Thoracic aorta (tissue), 2 donors: ENCODE data around the gene F12. TPM values are rescaled to one million over a fixed set of nuclear protein-coding genes. Genes with fewer than 3 reads are reported as not detected.

Experiments used
- ATAC-seq: fragments of 150-250 bp; one replicate; pipeline ENCODE4 v1.8.0; 2017; ENCODE audit warnings: low read depth; ENCODE audit not compliant: insufficient number of reproducible peaks, low FRiP score
- DNase-seq: peaks from one replicate; pipeline ENCODE4 v3.0.0-alpha.2; 2020; ENCODE audit warnings: low spot score
- H3K27ac ChIP-seq, 2 donors: fragments of 200-600 bp; sonication (generic); 1 replicate in 1 of 2; 2 replicates in 1 of 2; pipeline ENCODE4 v1.5.1; 2016; ENCODE audit warnings: mild to moderate bottlenecking in 2 of 2, moderate library complexity in 2 of 2
- H3K27me3 ChIP-seq: fragments of 200-600 bp; sonication (generic); replicated peaks from 2 replicates; pipeline ENCODE4 v1.6.0; 2016; ENCODE audit warnings: mild to moderate bottlenecking; ENCODE audit not compliant: insufficient read depth
- H3K36me3 ChIP-seq: fragments of 200-600 bp; sonication (generic); one replicate; pipeline ENCODE4 v1.5.1; 2016
- H3K4me1 ChIP-seq, 2 donors: fragments of 200-600 bp; sonication (generic); 1 replicate in 1 of 2; 2 replicates in 1 of 2; pipeline versions ENCODE4 v1.5.1 to v1.6.0; 2016; ENCODE audit warnings: low read depth in 2 of 2, mild to moderate bottlenecking in 1 of 2; ENCODE audit not compliant: control insufficient read depth in 1 of 2
- H3K4me3 ChIP-seq: fragments of 200-600 bp; sonication (generic); 2 replicates; pipeline ENCODE4 v1.5.1; 2016; ENCODE audit warnings: mild to moderate bottlenecking
- H3K9me3 ChIP-seq: fragments of 200-600 bp; sonication (generic); 2 replicates; pipeline ENCODE4 v1.5.1; 2016
- CTCF ChIP-seq: fragments of 200-600 bp; sonication (generic); IDR thresholded peaks from one replicate; pipeline ENCODE4 v1.5.1; 2019; ENCODE audit warnings: antibody characterized with exemption
- total RNA-seq, 2 donors: library from RNA; depleted of rRNA; stranded (reverse); fragments of >200 nt; gene quantifications; one replicate each; pipeline versions ENCODE4 v1.1.0 to v1.2.3, GENCODE V29; 2016

F12 gene
- total RNA-seq, 2 donors from 2014 or later, result not detected

- H3K9me3 ChIP-seq, result no peaks in the 10 kb centered on the region
- TF ChIP-seq CTCF, result no peak
- H3K27ac ChIP-seq, result peak overlapping the region in 1 of 2 donors; percentile 87
- no peaks in the 10 kb centered on the region for H3K27me3 ChIP-seq
- ATAC-seq (no peak), DNase-seq (no peak)
- H3K4me3 ChIP-seq, result peak overlapping the region; percentile 75
- H3K4me1 ChIP-seq, result peaks cover 16 to 32% of the 10 kb centered on the region in 2 donors
- no peaks in the 10 kb centered on the region for H3K36me3 ChIP-seq
These were observed 42.0 kb downstream of the F12 start for GRCh38 chr5:177367323-177367848.

- Histone ChIP-seq H3K27ac (peak overlapping the region; percentile 85 to 87), H3K4me3 (peak overlapping the region; percentile 75), H3K36me3 (no peaks in the 10 kb centered on the region), H3K27me3 (no peaks in the 10 kb centered on the region), H3K4me1 (peaks cover 16 to 32% of the 10 kb centered on the region in 2 donors), H3K9me3 (no peaks in the 10 kb centered on the region)
- DNase-seq, result peak; percentile 62
- peak; percentile 56 for ATAC-seq
- TF ChIP-seq CTCF, result no peak
These were observed 42.6 kb downstream of the F12 start for GRCh38 chr5:177366528-177367322.

GRCh38 chr5:177365845-177366527 is 43.4 kb downstream of the F12 start:
- H3K27me3 ChIP-seq, result no peaks in the 10 kb centered on the region
- H3K27ac ChIP-seq, result peak overlapping the region; percentile 85 to 87
- H3K4me1 ChIP-seq, result peaks cover 13 to 32% of the 10 kb centered on the region in 2 donors
- H3K9me3 ChIP-seq, result no peaks in the 10 kb centered on the region
- DNase-seq (no peak), ATAC-seq (no peak)
- H3K4me3 ChIP-seq, result peak overlapping the region; percentile 75
- H3K36me3 ChIP-seq, result no peaks in the 10 kb centered on the region
- no peak for TF ChIP-seq CTCF

- no peak overlapping the region for H3K27ac ChIP-seq
- DNase-seq, result no peak
- no peaks in the 10 kb centered on the region for H3K27me3 ChIP-seq
- H3K9me3 ChIP-seq, result no peaks in the 10 kb centered on the region
- no peak overlapping the region for H3K4me3 ChIP-seq
- no peak for TF ChIP-seq CTCF
- peaks cover 13 to 32% of the 10 kb centered on the region in 2 donors for H3K4me1 ChIP-seq
- no peak for ATAC-seq
- H3K36me3 ChIP-seq, result no peaks in the 10 kb centered on the region
These were observed 45.0 kb downstream of the F12 start for GRCh38 chr5:177364159-177364962.
